Stimulated activated CD8-positive, alpha-beta memory T cell treated with anti-CD3 and anti-CD28 coated beads, Interleukin-2, amount 100 ng/mL, for 48 hours (primary cell): ENCODE results near the gene PPIL3.

Experiments used
- DNase-seq, 2 donors: peaks; one replicate each; pipeline ENCODE4 v3.0.0-alpha.2; 2020; ENCODE audit warnings: low read depth in 2 of 2

Gene PPIL3

DNA sequence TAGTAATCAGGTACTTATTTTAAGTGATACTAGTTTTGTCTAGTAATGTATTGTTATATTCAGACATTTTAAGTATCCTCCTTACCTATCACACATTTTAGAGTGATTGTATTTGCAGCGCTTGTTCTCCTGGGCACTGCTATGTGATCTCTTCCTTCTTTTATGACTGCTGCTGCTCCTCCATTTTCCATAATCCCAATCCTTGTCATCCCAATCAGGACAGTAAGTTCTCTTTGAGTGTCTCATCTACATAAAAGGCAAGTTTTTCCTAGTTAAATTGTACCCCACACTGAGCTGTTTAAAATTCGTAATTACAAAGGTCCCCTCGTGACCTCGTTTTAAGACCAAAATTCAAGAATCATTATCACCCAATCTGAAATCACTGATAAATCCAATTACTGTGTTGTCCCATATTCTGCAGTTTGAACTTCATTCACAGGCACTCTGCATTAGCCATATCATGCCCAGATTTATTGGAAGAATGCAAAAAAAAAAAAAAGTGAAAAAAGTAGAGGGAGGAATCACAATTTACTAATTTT, 27.2 kb downstream of the PPIL3 start:
- DNase-seq = no peak

DNA sequence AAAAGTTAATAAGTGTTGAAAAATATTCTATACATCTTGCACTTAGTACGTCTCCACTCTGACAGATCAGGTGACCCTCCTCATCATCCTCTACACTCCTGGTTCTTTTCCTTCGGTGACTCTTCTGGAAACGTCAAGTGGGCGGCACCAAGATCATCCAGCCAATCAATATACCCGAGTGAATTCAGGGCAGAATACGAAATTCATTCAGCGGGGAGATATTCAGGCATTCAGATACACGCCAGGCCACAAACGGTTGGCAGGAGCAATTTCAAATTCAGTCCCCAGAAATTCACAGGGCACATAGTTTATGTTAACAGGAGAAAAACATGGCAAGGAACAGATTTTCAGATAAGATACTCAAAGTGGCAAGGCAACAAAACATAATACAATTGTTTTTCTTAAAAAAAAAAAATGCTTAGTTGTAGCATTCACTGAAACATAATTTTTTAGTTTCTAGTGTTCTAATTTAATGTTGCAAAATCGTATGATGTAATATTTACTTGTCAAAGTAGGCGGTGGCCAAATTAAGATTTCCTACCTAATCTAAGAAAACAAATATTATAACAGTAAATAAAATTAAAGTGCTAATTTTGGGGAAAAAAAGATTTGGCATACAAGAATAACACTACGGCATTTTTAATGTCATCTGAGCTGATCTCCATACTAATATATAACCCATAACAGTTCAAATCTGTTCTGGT, 28.6 kb downstream of the PPIL3 start:
- no peak for DNase-seq

GRCh38 chr2:200856806-200857205, 32.1 kb downstream of the PPIL3 start:
- DNase-seq = no peak

GRCh38 chr2:200852605-200853004, 36.3 kb downstream of the PPIL3 start:
- DNase-seq = no peak

DNA sequence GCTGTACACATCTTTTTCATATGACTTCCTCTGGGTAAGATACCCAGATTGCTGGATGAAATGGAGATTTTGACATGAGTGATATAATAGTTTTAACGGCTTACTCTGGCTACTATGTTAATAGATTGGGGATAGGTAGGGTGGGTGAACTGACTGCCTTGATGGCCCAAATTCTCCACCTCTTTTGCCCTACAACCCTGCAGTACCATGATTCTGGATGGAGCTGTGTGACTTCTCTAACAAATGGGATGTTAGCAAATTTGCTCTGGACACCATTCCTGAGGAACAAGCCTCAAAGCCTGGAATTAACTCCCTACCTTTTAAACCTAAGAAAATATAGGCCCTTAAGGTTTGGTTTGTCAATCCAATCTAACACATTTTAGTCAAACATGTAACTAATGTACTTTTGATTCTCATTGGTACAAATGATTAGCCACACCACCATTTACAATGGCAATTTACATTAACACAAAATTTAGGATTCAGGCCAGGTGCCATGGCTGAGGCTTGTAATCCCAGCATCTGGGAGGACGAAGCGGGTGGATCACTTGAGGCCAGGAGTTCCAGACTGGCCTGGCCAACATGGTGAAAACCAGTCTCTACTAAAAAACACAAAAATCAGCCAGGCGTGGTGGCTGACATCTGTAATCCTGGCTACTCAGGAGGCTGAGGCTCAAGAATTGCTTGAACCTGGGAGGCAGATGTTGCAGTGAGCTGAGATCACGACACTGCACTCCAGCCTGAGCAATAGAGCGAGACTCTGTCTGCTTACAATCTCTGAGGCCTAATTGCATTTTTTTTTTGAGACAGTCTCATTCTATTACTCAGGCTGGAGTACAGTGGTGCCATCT, 37.3 kb downstream of the PPIL3 start:
- DNase-seq = no peak

GRCh38 chr2:200850512-200851256, 38.2 kb downstream of the PPIL3 start:
- no peak for DNase-seq

DNA sequence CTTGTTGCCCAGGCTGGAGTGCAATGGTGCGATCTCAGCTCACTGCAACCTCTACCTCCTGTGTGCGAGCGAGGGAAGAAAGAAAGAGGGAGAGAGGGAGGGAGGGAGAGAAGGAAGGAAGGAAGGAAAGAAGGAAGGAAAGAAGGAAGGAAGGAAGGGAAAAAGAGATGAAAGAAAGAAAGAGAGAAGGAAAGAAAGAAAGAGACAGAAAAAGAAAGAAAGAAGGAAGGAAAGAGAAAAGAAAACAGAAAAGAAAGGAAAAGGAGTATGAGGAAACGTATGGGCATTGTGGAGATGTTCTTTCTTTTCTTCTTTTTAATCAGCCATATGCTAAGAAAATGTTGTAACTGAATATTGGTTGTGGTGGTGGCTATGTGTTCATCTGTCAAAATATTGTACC, 40.9 kb downstream of the PPIL3 start:
- no peak for DNase-seq

GRCh38 chr2:200847269-200847668, 41.6 kb downstream of the PPIL3 start:
- DNase-seq = no peak

DNA sequence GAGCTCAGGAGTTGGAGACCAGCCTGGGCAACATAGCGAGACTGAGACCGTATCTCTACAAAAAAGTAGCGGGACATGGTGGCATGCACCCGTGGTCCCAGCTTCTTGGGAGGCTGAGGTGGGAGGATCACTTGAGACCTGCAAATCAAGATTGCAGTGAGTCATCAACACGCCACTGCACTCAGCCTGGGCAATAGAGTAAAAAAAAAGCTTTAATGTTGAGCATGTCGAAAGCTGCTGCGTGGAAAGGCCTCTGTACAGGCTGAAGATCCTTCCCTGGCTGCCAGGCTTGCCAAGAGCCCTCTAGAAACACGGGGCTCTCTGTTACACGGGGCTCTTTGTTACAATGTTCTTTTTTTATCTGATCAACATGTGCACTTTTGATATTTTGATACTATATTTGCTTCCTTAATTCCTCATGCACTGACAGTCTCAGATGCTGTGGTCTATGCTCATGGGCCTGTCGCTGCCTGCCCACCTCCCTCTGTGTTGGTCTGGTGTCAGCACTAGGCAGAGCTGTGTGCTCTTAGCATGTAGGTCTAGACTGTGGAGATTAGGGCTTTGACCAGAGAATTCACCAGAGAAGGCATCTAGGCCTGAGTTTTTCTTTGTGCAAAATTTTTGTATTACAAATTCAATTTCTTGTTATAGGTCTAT, 43.1 kb downstream of the PPIL3 start:
- DNase-seq = no peak

- DNase-seq = no peak
Observed at GRCh38 chr2:200845194-200845593, 43.7 kb downstream of the PPIL3 start.

- DNase-seq = no peak
Observed at GRCh38 chr2:200843993-200844948, 44.6 kb downstream of the PPIL3 start.

DNA sequence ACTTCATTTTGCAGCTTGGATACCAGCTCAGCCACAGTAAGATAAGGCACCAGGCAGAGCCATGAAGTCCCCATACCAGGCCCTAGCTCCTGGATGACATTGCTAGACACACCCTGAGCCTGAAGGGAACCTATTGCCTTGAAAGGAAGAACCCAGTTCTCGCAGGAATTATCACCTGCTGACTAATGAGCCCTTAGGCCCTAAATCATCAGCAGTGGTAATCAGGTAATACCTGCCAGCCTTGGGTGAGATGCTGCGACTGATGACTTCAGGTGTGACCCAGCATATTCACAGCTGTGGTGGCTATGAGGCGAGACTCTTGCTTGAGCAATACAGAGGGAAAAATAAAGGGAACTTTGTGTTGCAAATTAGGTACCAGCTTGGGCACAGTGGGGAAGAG, 49.4 kb downstream of the PPIL3 start:
- DNase-seq = no peak

DNA sequence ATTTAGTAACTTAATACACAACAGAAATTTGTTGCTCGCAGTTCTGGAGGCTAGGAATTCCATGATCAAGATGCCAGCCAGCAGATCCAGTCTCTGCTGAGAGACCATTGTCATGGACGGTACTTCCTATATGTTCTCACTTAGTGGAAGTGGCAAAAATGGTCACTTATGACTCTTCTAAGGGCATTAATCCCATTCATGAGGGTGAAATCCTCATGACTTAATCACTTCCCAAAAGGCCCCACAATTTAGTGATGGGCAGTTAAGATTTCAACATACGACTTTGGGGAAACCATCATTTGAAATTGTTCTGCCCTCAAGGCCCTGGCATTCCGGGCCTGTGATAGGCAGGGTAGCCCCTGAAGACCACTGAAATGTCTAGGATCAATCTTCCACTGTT, 54.2 kb downstream of the PPIL3 start:
- DNase-seq = no peak

GRCh38 chr2:200829258-200829655, 59.6 kb downstream of the PPIL3 start:
- no peak for DNase-seq

DNA sequence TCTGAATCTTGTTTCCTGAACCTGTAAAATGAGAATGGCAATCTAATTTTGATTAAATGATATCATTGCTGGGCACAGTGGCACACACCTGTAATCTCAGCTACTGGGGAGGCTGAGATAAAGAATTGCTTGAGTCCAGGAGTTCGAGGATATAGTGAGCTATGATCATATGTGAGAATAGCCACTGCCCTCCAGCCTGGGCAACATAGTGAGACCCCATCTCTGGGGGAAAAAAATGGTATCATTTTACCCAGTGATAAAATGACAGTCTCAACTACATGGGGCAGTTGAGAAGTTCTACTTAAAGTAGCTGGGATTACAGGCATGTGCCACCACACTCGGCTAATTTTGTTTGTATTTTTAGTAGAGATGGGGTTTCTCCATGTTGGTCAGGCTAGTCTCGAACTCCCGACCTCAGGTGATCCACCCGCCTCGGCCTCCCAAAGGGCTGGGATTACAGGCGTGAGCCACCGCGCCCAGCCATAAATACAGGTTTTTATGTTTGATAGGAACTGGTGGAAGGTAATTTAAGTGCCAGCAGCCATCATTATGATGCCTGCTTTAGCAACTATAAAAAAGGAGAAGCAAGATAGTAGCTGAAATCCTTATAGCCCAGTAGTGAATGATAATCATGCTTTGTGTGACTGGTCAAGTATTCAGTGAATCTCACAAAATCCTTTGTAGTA, 60.2 kb downstream of the PPIL3 start:
- DNase-seq = no peak

DNA sequence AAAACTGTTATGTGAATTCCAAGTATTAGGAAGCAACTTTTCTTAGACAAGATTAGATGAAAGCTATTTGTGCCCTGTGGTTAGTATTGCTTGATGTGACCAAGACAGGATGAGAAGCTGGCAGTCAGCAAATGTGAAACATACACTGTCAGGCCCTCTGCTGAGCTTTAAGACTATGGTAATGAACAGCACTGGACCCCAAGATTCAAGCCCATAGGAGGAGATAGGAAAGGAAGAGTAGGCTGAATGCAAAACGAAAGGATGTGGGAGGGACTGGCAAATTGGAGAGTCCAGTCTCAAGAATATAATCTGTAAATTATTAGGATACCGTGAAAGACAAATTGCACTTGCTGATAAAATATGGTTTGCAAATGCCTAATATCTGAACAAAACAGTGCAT, 60.8 kb downstream of the PPIL3 start:
- DNase-seq = no peak

DNA sequence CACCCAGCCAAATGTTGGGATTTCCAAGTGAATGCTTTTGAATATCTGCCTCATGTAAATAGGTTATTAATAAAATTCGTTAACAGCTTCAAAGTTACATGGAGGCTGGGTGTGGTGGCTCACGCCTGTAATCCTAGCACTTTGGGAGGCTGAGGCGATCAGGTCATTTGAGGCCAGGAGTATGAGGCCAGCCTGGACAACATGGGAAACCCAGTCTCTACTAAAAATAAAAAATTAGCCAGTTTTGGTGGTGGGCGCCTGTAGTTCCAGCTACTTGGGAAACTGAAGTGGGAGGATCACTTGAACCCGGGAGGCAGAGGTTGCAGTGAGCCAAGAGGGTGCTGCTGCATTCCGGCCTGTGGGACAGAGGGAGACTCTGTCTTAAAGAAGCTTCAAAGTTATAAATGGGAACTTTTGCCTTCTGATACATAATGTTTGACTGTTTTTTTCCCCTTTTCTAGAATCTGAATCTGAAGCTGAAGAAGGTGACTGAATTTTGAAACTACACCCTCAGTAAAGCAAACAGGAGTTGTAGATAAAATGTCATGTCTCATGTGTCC, 67.1 kb downstream of the PPIL3 start:
- no peak for DNase-seq
